ENCODE data around the gene CMC2. TPM values are rescaled to one million over a fixed set of nuclear protein-coding genes. Genes with fewer than 3 reads are reported as not detected.

Gene CMC2
- total and polyA plus RNA-seq, 2 of the 13 experiments (the other 11 are each of a cell fraction or from before 2014, with no cell fraction given), result 116 to 129 TPM

DNA sequence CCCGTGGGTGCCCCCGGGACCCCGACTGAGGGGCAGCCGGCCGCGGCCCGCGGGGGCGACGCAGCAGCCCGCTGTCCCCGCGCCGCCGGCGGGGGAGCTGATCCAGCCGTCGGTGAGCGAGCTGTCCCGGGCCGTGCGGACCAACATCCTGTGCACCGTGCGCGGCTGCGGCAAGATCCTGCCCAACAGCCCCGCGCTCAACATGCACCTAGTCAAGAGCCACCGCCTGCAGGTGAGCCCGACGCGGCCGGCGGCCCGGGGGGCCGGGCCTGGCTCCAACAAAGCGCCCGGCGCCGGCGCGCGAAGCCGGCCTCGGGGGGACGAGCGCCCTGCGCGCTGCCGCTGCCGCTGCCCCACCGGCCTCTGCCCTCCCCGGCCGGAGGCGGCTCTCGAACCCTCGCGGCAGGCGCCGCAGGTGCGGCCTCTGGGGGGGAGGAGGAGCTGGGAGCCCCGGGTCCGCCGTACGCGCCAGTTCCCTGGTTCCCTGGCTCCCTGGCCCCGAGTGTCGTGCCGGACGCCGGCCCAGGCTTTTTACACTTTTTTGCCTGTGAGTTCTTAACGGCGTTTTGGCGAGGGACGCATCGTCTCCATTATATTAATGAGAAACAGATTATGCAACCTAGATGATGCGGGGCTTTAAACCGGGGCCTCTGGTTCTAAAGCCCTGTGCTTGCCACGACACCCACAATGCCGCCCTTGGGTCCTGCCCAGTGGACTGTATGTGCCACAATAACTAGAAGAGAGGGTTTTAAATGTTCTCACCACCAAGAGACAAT is 29.5 kb upstream of the CMC2 start (continued):
- no peak for TF ChIP-seq MED13 (CRISPR knock-in tag; IDR thresholded peaks at IDR 0.05)
- no peak for TF ChIP-seq BORCS8-MEF2B (CRISPR knock-in tag; IDR thresholded peaks at IDR 0.05)
- no peak for TF ChIP-seq CENPX (CRISPR knock-in tag; IDR thresholded peaks at IDR 0.05)
- no peak for TF ChIP-seq NR2C2 (CRISPR knock-in tag; IDR thresholded peaks at IDR 0.05; ENCODE audit: borderline replicate concordance)
- TF ChIP-seq HOXA9 (CRISPR knock-in tag; IDR thresholded peaks at IDR 0.05; ENCODE audit: borderline replicate concordance), result no peak
- TF ChIP-seq TBX3 (IDR thresholded peaks at IDR 0.05; ENCODE audit: borderline replicate concordance), result no peak
- no peak for TF ChIP-seq CBX5 (CRISPR knock-in tag; IDR thresholded peaks at IDR 0.05; ENCODE audit: borderline replicate concordance)
- TF ChIP-seq, protein P1, sequence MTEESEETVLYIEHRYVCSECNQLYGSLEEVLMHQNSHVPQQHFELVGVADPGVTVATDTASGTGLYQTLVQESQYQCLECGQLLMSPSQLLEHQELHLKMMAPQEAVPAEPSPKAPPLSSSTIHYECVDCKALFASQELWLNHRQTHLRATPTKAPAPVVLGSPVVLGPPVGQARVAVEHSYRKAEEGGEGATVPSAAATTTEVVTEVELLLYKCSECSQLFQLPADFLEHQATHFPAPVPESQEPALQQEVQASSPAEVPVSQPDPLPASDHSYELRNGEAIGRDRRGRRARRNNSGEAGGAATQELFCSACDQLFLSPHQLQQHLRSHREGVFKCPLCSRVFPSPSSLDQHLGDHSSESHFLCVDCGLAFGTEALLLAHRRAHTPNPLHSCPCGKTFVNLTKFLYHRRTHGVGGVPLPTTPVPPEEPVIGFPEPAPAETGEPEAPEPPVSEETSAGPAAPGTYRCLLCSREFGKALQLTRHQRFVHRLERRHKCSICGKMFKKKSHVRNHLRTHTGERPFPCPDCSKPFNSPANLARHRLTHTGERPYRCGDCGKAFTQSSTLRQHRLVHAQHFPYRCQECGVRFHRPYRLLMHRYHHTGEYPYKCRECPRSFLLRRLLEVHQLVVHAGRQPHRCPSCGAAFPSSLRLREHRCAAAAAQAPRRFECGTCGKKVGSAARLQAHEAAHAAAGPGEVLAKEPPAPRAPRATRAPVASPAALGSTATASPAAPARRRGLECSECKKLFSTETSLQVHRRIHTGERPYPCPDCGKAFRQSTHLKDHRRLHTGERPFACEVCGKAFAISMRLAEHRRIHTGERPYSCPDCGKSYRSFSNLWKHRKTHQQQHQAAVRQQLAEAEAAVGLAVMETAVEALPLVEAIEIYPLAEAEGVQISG (CRISPR knock-in tag; IDR thresholded peaks at IDR 0.05), result no peak
- no peak for TF ChIP-seq ZFP82 (CRISPR knock-in tag; IDR thresholded peaks at IDR 0.05; ENCODE audit: borderline replicate concordance)
- no peak for TF ChIP-seq ZNF782 (CRISPR knock-in tag; IDR thresholded peaks at IDR 0.05; ENCODE audit: borderline replicate concordance)
- no peak for TF ChIP-seq ZNF24 (IDR thresholded peaks at IDR 0.05)
- no peak for TF ChIP-seq ZFP36 (IDR thresholded peaks at IDR 0.05; ENCODE audit: borderline replicate concordance, low read depth, low read length, partially characterized antibody)
- no peak for TF ChIP-seq ZNF572 (CRISPR knock-in tag; IDR thresholded peaks at IDR 0.05)
- no peak; the same call in 1 of the 2 replicates for TF ChIP-seq ZNF180 (CRISPR knock-in tag; IDR thresholded peaks at IDR 0.05; ENCODE audit: borderline replicate concordance, low read depth)
- TF ChIP-seq NFKB2 (CRISPR knock-in tag; IDR thresholded peaks at IDR 0.05; ENCODE audit: borderline replicate concordance), result peak; percentile 50; the same call in 1 of the 2 replicates
- peak; percentile 79; the same call in 1 of the 2 replicates for TF ChIP-seq CHCHD3 (CRISPR knock-in tag; IDR thresholded peaks at IDR 0.05)
- no peak for TF ChIP-seq ARHGAP35 (CRISPR knock-in tag; IDR thresholded peaks at IDR 0.05; ENCODE audit: borderline replicate concordance)
- TF ChIP-seq ZBTB3 (CRISPR knock-in tag; IDR thresholded peaks at IDR 0.05; ENCODE audit: borderline replicate concordance, low read depth), result no peak
- TF ChIP-seq PAF1 (CRISPR knock-in tag; IDR thresholded peaks at IDR 0.05), result no peak
- TF ChIP-seq, protein P2, sequence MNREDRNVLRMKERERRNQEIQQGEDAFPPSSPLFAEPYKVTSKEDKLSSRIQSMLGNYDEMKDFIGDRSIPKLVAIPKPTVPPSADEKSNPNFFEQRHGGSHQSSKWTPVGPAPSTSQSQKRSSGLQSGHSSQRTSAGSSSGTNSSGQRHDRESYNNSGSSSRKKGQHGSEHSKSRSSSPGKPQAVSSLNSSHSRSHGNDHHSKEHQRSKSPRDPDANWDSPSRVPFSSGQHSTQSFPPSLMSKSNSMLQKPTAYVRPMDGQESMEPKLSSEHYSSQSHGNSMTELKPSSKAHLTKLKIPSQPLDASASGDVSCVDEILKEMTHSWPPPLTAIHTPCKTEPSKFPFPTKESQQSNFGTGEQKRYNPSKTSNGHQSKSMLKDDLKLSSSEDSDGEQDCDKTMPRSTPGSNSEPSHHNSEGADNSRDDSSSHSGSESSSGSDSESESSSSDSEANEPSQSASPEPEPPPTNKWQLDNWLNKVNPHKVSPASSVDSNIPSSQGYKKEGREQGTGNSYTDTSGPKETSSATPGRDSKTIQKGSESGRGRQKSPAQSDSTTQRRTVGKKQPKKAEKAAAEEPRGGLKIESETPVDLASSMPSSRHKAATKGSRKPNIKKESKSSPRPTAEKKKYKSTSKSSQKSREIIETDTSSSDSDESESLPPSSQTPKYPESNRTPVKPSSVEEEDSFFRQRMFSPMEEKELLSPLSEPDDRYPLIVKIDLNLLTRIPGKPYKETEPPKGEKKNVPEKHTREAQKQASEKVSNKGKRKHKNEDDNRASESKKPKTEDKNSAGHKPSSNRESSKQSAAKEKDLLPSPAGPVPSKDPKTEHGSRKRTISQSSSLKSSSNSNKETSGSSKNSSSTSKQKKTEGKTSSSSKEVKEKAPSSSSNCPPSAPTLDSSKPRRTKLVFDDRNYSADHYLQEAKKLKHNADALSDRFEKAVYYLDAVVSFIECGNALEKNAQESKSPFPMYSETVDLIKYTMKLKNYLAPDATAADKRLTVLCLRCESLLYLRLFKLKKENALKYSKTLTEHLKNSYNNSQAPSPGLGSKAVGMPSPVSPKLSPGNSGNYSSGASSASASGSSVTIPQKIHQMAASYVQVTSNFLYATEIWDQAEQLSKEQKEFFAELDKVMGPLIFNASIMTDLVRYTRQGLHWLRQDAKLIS (CRISPR knock-in tag; IDR thresholded peaks at IDR 0.05), result no peak
- 0 out of 2 replicates have a peak, but pooled peaks have one; percentile 7 for TF ChIP-seq TBX2 (CRISPR knock-in tag; IDR thresholded peaks at IDR 0.05; ENCODE audit: borderline replicate concordance)
- TF ChIP-seq ZNF343 (CRISPR knock-in tag; IDR thresholded peaks at IDR 0.05), result peak; percentile 47; the same call in 1 of the 2 replicates
- TF ChIP-seq TGIF2 (CRISPR knock-in tag; IDR thresholded peaks at IDR 0.05), result 0 out of 2 replicates have a peak, but pooled peaks have one; percentile 14
